B cell (primary cell): ENCODE data around the gene ELK4. TPM values are rescaled to one million over a fixed set of nuclear protein-coding genes. Genes with fewer than 3 reads are reported as not detected.

Experiments
- ATAC-seq: fragments of 200-7000 bp; cut with Tn5 transposase; one replicate; pipeline ENCODE4 v1.10.0; 2021; ENCODE audit warnings: low read depth, mild to moderate bottlenecking, moderate number of reproducible peaks, moderate library complexity
- CTCF ChIA-PET: fragments of 350-600 bp; sonication (Branson Sonifier 250); formaldehyde crosslinking; loops from one replicate; lab custom pipeline; 2021; ENCODE audit warnings: antibody characterized with exemption, inconsistent platforms; lab: Charles Lee
- POLR2A ChIA-PET: fragments of 350-600 bp; sonication (Branson Sonifier 250); formaldehyde crosslinking; loops from one replicate; lab custom pipeline; 2021; ENCODE audit warnings: antibody characterized with exemption; lab: Charles Lee
- DNase-seq: peaks from one replicate; pipeline ENCODE4 v3.0.0; 2013
- H2AFZ ChIP-seq: 2 replicates; pipeline ENCODE4 v1.6.1; 2012; ENCODE audit warnings: mild to moderate bottlenecking, low read depth, low read length; ENCODE audit not compliant: insufficient read depth, poor library complexity, severe bottlenecking
- H3K27ac ChIP-seq, 2 donors: 1 replicate in 1 of 2; 2 replicates in 1 of 2; pipeline ENCODE4 v1.5.1; 2012 to 2013; ENCODE audit warnings: low read length in 2 of 2, mild to moderate bottlenecking in 2 of 2, moderate library complexity in 1 of 2
- H3K27me3 ChIP-seq, 4 experiments: fragments of 200-600 bp in 1 of 4; sonication (generic) in 1 of 4; replicated peaks in 1 of 4; 1 replicate in 2 of 4; 2 replicates in 2 of 4; pipeline versions ENCODE4 v1.6.1 to v1.7.0; 2013 to 2016; ENCODE audit warnings: low read length in 3 of 4, mild to moderate bottlenecking in 2 of 4, mixed read lengths in 1 of 4, moderate library complexity in 1 of 4; ENCODE audit not compliant: insufficient read depth in 4 of 4, control insufficient read depth in 3 of 4; ENCODE audit errors: control extremely low read depth in 1 of 4
- H3K36me3 ChIP-seq, 2 experiments: replicated peaks in 1 of 2; 1 replicate in 1 of 2; 2 replicates in 1 of 2; pipeline versions ENCODE4 v1.6.1 to v1.7.1; 2013; ENCODE audit warnings: low read length in 1 of 2; ENCODE audit not compliant: insufficient read depth in 2 of 2, control insufficient read depth in 1 of 2; ENCODE audit errors: control extremely low read depth in 1 of 2, extremely low read depth in 1 of 2
- H3K4me1 ChIP-seq, 2 donors: fragments of 200-600 bp in 1 of 2; sonication (generic) in 1 of 2; 1 replicate in 1 of 2; 2 replicates in 1 of 2; pipeline versions ENCODE4 v1.5.1 to v1.6.1; 2013 to 2017; ENCODE audit warnings: low read length in 2 of 2; ENCODE audit not compliant: control insufficient read depth in 2 of 2, insufficient read depth in 2 of 2
- H3K4me2 ChIP-seq: replicated peaks from 2 replicates; pipeline ENCODE3; 2012; ENCODE audit warnings: mild to moderate bottlenecking, low read depth, low read length; ENCODE audit not compliant: poor library complexity, severe bottlenecking
- H3K4me3 ChIP-seq, 5 experiments: fragments of 200-600 bp in 1 of 5; sonication (generic) in 1 of 5; 1 replicate in 3 of 5; 2 replicates in 2 of 5; pipeline versions ENCODE4 v1.5.1 to v1.7.0; 2011 to 2016; ENCODE audit warnings: low read length in 4 of 5, mild to moderate bottlenecking in 4 of 5, low read depth in 2 of 5, control low read depth in 1 of 5, moderate library complexity in 1 of 5; ENCODE audit not compliant: insufficient read depth in 1 of 5; ENCODE audit errors: control extremely low read depth in 1 of 5, extremely low read depth in 1 of 5
- H3K79me2 ChIP-seq: fragments of 200-600 bp; sonication (generic); one replicate; pipeline ENCODE4 v1.6.0; 2016; ENCODE audit warnings: low read length; ENCODE audit not compliant: control insufficient read depth, insufficient read depth
- H3K9ac ChIP-seq: fragments of 200-600 bp; sonication (generic); 2 replicates; pipeline ENCODE4 v1.6.1; 2017; ENCODE audit warnings: mild to moderate bottlenecking, low read length, moderate library complexity
- H3K9me3 ChIP-seq, 3 donors: one replicate each; pipeline versions ENCODE4 v1.6.1 to v1.7.1; 2013; ENCODE audit warnings: low read length in 2 of 3; ENCODE audit not compliant: control insufficient read depth in 2 of 3, insufficient read depth in 1 of 3; ENCODE audit errors: control extremely low read depth in 1 of 3
- H4K20me1 ChIP-seq: 2 replicates; pipeline ENCODE4 v1.6.0; 2012; ENCODE audit warnings: mild to moderate bottlenecking, low read length; ENCODE audit not compliant: insufficient read depth, control insufficient read depth, poor library complexity, severe bottlenecking
- H3K27ac Mint-ChIP-seq: one replicate; pipeline ENCODE4 v1.8.0; 2021; ENCODE audit warnings: mixed read lengths
- H3K27me3 Mint-ChIP-seq: one replicate; pipeline ENCODE4 v1.8.0; 2021; ENCODE audit warnings: mixed read lengths
- H3K4me1 Mint-ChIP-seq: one replicate; pipeline ENCODE4 v1.8.0; 2021; ENCODE audit warnings: mixed read lengths
- H3K4me3 Mint-ChIP-seq: one replicate; pipeline ENCODE4 v1.8.0; 2021; ENCODE audit warnings: mixed read lengths
- H3K9me3 Mint-ChIP-seq: one replicate; pipeline ENCODE4 v1.8.0; 2022; ENCODE audit warnings: mixed read lengths; ENCODE audit not compliant: insufficient read depth
- CTCF ChIP-seq: fragments of 200-600 bp; IDR thresholded peaks from one replicate; pipeline ENCODE4 v1.8.0; 2022; ENCODE audit warnings: antibody characterized with exemption, mild to moderate bottlenecking
- EZH2 ChIP-seq: IDR thresholded peaks from 2 replicates; pipeline ENCODE4 v1.6.1; 2012; ENCODE audit warnings: borderline replicate concordance, low read depth, mild to moderate bottlenecking, moderate library complexity, low read length; ENCODE audit not compliant: insufficient read depth, poor library complexity, severe bottlenecking
- WGBS: methylation state at CpG from one replicate; pipeline ENCODE4 v1.1.5; 2013; ENCODE audit warnings: missing lambda C conversion rate; ENCODE audit not compliant: insufficient coverage; 5-methylcytosine and 5-hydroxymethylcytosine counted together
- intact Hi-C: fragments of 100-400 bp; cut with micrococcal nuclease; formaldehyde crosslinking; loops from one replicate; pipeline ENCODE4 v1.10.0; 2022
- polyA plus RNA-seq: library from polyadenylated mRNA; depleted of rRNA; stranded (reverse); fragments of >200 nt; gene quantifications from 2 replicates; pipeline ENCODE4 v1.2.3, GENCODE V29; 2012
- total RNA-seq, 2 donors: library from RNA; stranded (reverse); fragments of 120-200 nt in 1 of 2; gene quantifications; 1 replicate in 1 of 2; 2 replicates in 1 of 2; pipeline versions ENCODE4 v1.2.3 to v1.2.4, GENCODE V29; 2013 to 2022

The ELK4 gene
- total and polyA plus RNA-seq, 2 donors (not counting 1 experiment from before 2014, with no cell fraction given): 11.0 to 151 TPM

GRCh38 chr1:205678286-205679111, 46.7 kb upstream of the ELK4 start:
- Histone ChIP-seq H3K27me3 (no peaks in the 10 kb centered on the region), H2AFZ (no peak overlapping the region), H3K9ac (peak overlapping the region; percentile 76), H3K4me3 (peak overlapping the region in 4 of 5 experiments; percentile 57 to 80 (median 72)), H3K27ac (peak overlapping the region in 1 of 2 donors; percentile 62), H4K20me1 (peaks cover 8% of the 10 kb centered on the region), H3K79me2 (peaks cover 56% of the 10 kb centered on the region), H3K4me1 (peaks cover 31 to 37% of the 10 kb centered on the region in 2 donors), H3K36me3 (peaks cover 0 to 3% of the 10 kb centered on the region in 2 experiments), H3K9me3 (no peaks in the 10 kb centered on the region), H3K4me2 (peak overlapping the region; percentile 98)
- no peak for ATAC-seq
- Mint-ChIP-seq H3K4me3 (peak overlapping the region; percentile 89), H3K4me1 (peaks cover 32% of the 10 kb centered on the region), H3K27ac (peak overlapping the region; percentile 15), H3K27me3 (no peaks in the 10 kb centered on the region), H3K9me3 (no peaks in the 10 kb centered on the region)
- ChIA-PET POLR2A (interaction anchor here (0.6 kb wide), 2 partner anchors 21 to 423 kb away, joined by 3 to 5 read pairs; no protein-coding TSS in a partner anchor), CTCF (interaction anchor here (1.0 to 9.1 kb wide), 10 partner anchors 8 to 324 kb away, joined by 3 to 76 read pairs (median 4); no protein-coding TSS in a partner anchor)
- intact Hi-C loops: loop anchor here (1.0 kb wide), 1 partner anchor 9 kb away; no protein-coding TSS in a partner anchor
- 67% methylated on average over 7 of the region's 10 CpGs for WGBS
- no peak for DNase-seq
- no peak for TF ChIP-seq EZH2
- TF ChIP-seq CTCF: no peak

- Mint-ChIP-seq H3K4me1 (peaks cover 37% of the 10 kb centered on the region), H3K9me3 (no peaks in the 10 kb centered on the region), H3K27ac (no peak overlapping the region), H3K4me3 (peak overlapping the region; percentile 29), H3K27me3 (no peaks in the 10 kb centered on the region)
- Histone ChIP-seq H3K9ac (no peak overlapping the region), H3K4me1 (peaks cover 35 to 48% of the 10 kb centered on the region in 2 donors), H3K4me2 (peak overlapping the region; percentile 7), H3K4me3 (no peak overlapping the region), H3K27ac (no peak overlapping the region), H3K9me3 (no peaks in the 10 kb centered on the region), H4K20me1 (peaks cover 8% of the 10 kb centered on the region), H2AFZ (peak overlapping the region; percentile 10), H3K79me2 (peaks cover 68% of the 10 kb centered on the region), H3K27me3 (no peaks in the 10 kb centered on the region), H3K36me3 (peaks cover 0 to 3% of the 10 kb centered on the region in 2 experiments)
- ATAC-seq: no peak
- ChIA-PET POLR2A (no interaction called here), CTCF (interaction anchor here (1.0 to 9.1 kb wide), 7 partner anchors 10 to 323 kb away, joined by 3 to 76 read pairs (median 4); no protein-coding TSS in a partner anchor)
- WGBS: 46% methylated on average over 4 of the region's 5 CpGs
- TF ChIP-seq EZH2 (no peak), CTCF (no peak)
- intact Hi-C loops: no loop called here
- DNase-seq: no peak
Measured at GRCh38 chr1:205677167-205677566, 45.4 kb upstream of the ELK4 start.
